H1 (cell line): ENCODE data around the gene TBC1D3B. TPM values are rescaled to one million over a fixed set of nuclear protein-coding genes. Genes with fewer than 3 reads are reported as not detected.
"Not testable (repeated sequence)": the region's sequence is repeated elsewhere in the genome, so short reads cannot be mapped to it uniquely, and the experiment has no call there.

Source experiments
- CTCF ChIA-PET: fragments of 300-600 bp; sonication (Branson Sonifier 250); formaldehyde crosslinking; loops from one replicate; lab custom pipeline; 2021; ENCODE audit not compliant: partially characterized antibody; lab: Charles Lee
- POLR2A ChIA-PET: fragments of 300-600 bp; sonication (Branson Sonifier 250); formaldehyde crosslinking; loops from one replicate; lab custom pipeline; 2021; ENCODE audit warnings: inconsistent platforms; ENCODE audit not compliant: partially characterized antibody; lab: Charles Lee
- DNase-seq, 2 experiments: peaks; one replicate each; pipeline versions ENCODE4 v3.0.0 to v3.0.0-alpha.2; 2010 to 2022; ENCODE audit warnings: low spot score in 2 of 2, low read depth in 1 of 2, mixed read lengths in 1 of 2
- FAIRE-seq: peaks from 2 replicates; lab custom pipeline; 2011; peaks lifted over from hg19 to GRCh38; lab: Jason Lieb, UNC
- H2AFZ ChIP-seq: 2 replicates; pipeline ENCODE4 v1.8.1; 2012; ENCODE audit warnings: low read length, inconsistent platforms
- H2AK5ac ChIP-seq: 2 replicates; pipeline ENCODE4 v1.6.1; 2013; ENCODE audit warnings: low read depth, low read length
- H2BK120ac ChIP-seq: replicated peaks from 2 replicates; pipeline ENCODE3; 2013; ENCODE audit warnings: low read depth, low read length, inconsistent platforms
- H2BK12ac ChIP-seq: 2 replicates; pipeline ENCODE4 v1.6.1; 2013; ENCODE audit warnings: low read depth, low read length
- H2BK15ac ChIP-seq: 2 replicates; pipeline ENCODE4 v1.6.1; 2013; ENCODE audit warnings: low read length
- H2BK20ac ChIP-seq: 2 replicates; pipeline ENCODE4 v1.6.1; 2013; ENCODE audit warnings: low read length
- H2BK5ac ChIP-seq: 2 replicates; pipeline ENCODE4 v1.6.1; 2013; ENCODE audit warnings: low read depth, low read length
- H3K14ac ChIP-seq: 2 replicates; pipeline ENCODE4 v1.6.1; 2013; ENCODE audit warnings: inconsistent platforms; ENCODE audit not compliant: insufficient read length
- H3K18ac ChIP-seq: 2 replicates; pipeline ENCODE4 v1.6.1; 2013; ENCODE audit warnings: low read length; ENCODE audit errors: extremely low read depth
- H3K23ac ChIP-seq: 2 replicates; pipeline ENCODE4 v1.6.1; 2013; ENCODE audit warnings: inconsistent platforms; ENCODE audit not compliant: insufficient read length
- H3K23me2 ChIP-seq: 2 replicates; pipeline ENCODE4 v1.6.1; 2013; ENCODE audit warnings: low read depth, low read length
- H3K27ac ChIP-seq: 2 replicates; pipeline ENCODE4 v1.6.1; 2011; ENCODE audit warnings: low read depth, low read length, inconsistent platforms
- H3K27me3 ChIP-seq, 4 experiments: replicated peaks in 1 of 4; 1 replicate in 1 of 4; 2 replicates in 3 of 4; pipeline versions ENCODE4 v1.6.1 to v1.8.1; 2011 to 2013; ENCODE audit warnings: low read length in 3 of 4, mild to moderate bottlenecking in 3 of 4, inconsistent platforms in 2 of 4, mixed read lengths in 2 of 4, moderate library complexity in 1 of 4; ENCODE audit not compliant: control insufficient read depth in 3 of 4, insufficient read depth in 3 of 4; ENCODE audit errors: extremely low read depth in 1 of 4
- H3K36me3 ChIP-seq, 4 experiments: 2 replicates each; pipeline versions ENCODE4 v1.6.1 to v1.8.1; 2011 to 2013; ENCODE audit warnings: mild to moderate bottlenecking in 4 of 4, low read length in 3 of 4, moderate library complexity in 2 of 4, control low read depth in 1 of 4, inconsistent platforms in 1 of 4; ENCODE audit not compliant: insufficient read depth in 4 of 4, control insufficient read depth in 2 of 4
- H3K4ac ChIP-seq: replicated peaks from 2 replicates; pipeline ENCODE3; 2013; ENCODE audit warnings: low read length, low read depth, mixed read lengths, inconsistent platforms; ENCODE audit not compliant: insufficient read length
- H3K4me1 ChIP-seq, 4 experiments: replicated peaks in 1 of 4; 1 replicate in 1 of 4; 2 replicates in 3 of 4; pipeline versions ENCODE4 v1.6.1 to v1.8.1; 2011 to 2013; ENCODE audit warnings: low read length in 3 of 4, inconsistent platforms in 2 of 4, mixed read lengths in 1 of 4; ENCODE audit not compliant: insufficient read depth in 4 of 4, control insufficient read depth in 3 of 4
- H3K4me2 ChIP-seq, 2 experiments: 2 replicates each; pipeline versions ENCODE4 v1.6.1 to v1.8.1; 2011 to 2013; ENCODE audit warnings: low read depth in 2 of 2, low read length in 2 of 2, control low read depth in 1 of 2, inconsistent platforms in 1 of 2, mild to moderate bottlenecking in 1 of 2; ENCODE audit not compliant: insufficient read depth in 1 of 2
- H3K4me3 ChIP-seq, 4 experiments: fragments of 200-600, 300-600 bp in 1 of 4; sonication (generic), shearing (Covaris generic), sonication (Bioruptor Twin) in 1 of 4; 2 replicates each; pipeline versions ENCODE4 v1.5.1 to v1.8.1; 2011 to 2016; ENCODE audit warnings: low read length in 4 of 4, low read depth in 3 of 4, control low read depth in 2 of 4, inconsistent platforms in 2 of 4, mild to moderate bottlenecking in 2 of 4, mixed read lengths in 1 of 4, moderate library complexity in 1 of 4; ENCODE audit not compliant: insufficient read depth in 2 of 4; ENCODE audit errors: extremely low read depth in 1 of 4
- H3K56ac ChIP-seq: replicated peaks from 2 replicates; pipeline ENCODE3; 2013; ENCODE audit warnings: low read depth, mild to moderate bottlenecking, mixed read lengths, low read length, inconsistent platforms; ENCODE audit not compliant: insufficient read length
- H3K79me1 ChIP-seq: 2 replicates; pipeline ENCODE4 v1.6.1; 2013; ENCODE audit warnings: low read depth, low read length, control low read depth
- H3K79me2 ChIP-seq, 2 experiments: 2 replicates each; pipeline versions ENCODE4 v1.6.1 to v1.8.1; 2012 to 2013; ENCODE audit warnings: low read length in 2 of 2, mild to moderate bottlenecking in 2 of 2, inconsistent platforms in 1 of 2; ENCODE audit not compliant: insufficient read depth in 2 of 2, control insufficient read depth in 1 of 2
- H3K9ac ChIP-seq, 4 experiments: replicated peaks in 1 of 4; 1 replicate in 1 of 4; 2 replicates in 3 of 4; pipeline versions ENCODE4 v1.6.1 to v1.8.1; 2011 to 2013; ENCODE audit warnings: low read depth in 3 of 4, low read length in 3 of 4, control low read depth in 2 of 4, mild to moderate bottlenecking in 2 of 4, moderate library complexity in 2 of 4, inconsistent platforms in 1 of 4; ENCODE audit errors: extremely low read depth in 1 of 4
- H3K9me3 ChIP-seq, 2 experiments: 2 replicates each; pipeline versions ENCODE4 v1.6.1 to v1.8.1; 2012 to 2013; ENCODE audit warnings: mild to moderate bottlenecking in 2 of 2, moderate library complexity in 2 of 2, control low read depth in 1 of 2, inconsistent platforms in 1 of 2, low read depth in 1 of 2, low read length in 1 of 2, mixed read lengths in 1 of 2; ENCODE audit not compliant: insufficient read depth in 2 of 2
- H4K20me1 ChIP-seq, 2 experiments: replicated peaks in 1 of 2; 2 replicates each; pipeline versions ENCODE3 to v1.8.1; 2011 to 2013; ENCODE audit warnings: inconsistent platforms in 2 of 2, low read length in 2 of 2, mild to moderate bottlenecking in 1 of 2; ENCODE audit not compliant: insufficient read depth in 2 of 2, control insufficient read depth in 1 of 2
- H4K5ac ChIP-seq: 2 replicates; pipeline ENCODE4 v1.6.1; 2013; ENCODE audit warnings: low read length, low read depth, mixed read lengths, inconsistent platforms; ENCODE audit not compliant: insufficient read length
- H4K8ac ChIP-seq: 2 replicates; pipeline ENCODE4 v1.8.0; 2013; ENCODE audit warnings: mild to moderate bottlenecking, moderate library complexity, low read length, inconsistent platforms; ENCODE audit not compliant: insufficient read depth; ENCODE audit errors: extremely low read depth
- H4K91ac ChIP-seq: replicated peaks from 2 replicates; pipeline ENCODE3; 2013; ENCODE audit warnings: low read length, mixed read lengths, inconsistent platforms; ENCODE audit not compliant: insufficient read length
- WGBS, 2 experiments: shearing (Covaris generic) in 1 of 2; methylation state at CpG; one replicate each; pipeline versions ENCODE4 v1.1.6 to v1.1.7; 2013 to 2015; ENCODE audit warnings: low lambda C conversion rate in 2 of 2, mixed read lengths in 2 of 2, inconsistent platforms in 1 of 2, low coverage in 1 of 2, missing lambda C conversion rate in 1 of 2; ENCODE audit not compliant: insufficient replicate concordance in 2 of 2, insufficient coverage in 1 of 2, insufficient read length in 1 of 2; ENCODE audit errors: extremely low coverage in 1 of 2, missing lambda C conversion rate in 1 of 2; 5-methylcytosine and 5-hydroxymethylcytosine counted together
- polyA plus RNA-seq, 7 experiments: library from polyadenylated mRNA; depleted of rRNA in 3 of 7; stranded (reverse) in 5 of 7; unstranded in 2 of 7; fragments of >200 nt in 5 of 7; fragments of 200-250 nt in 2 of 7; gene quantifications; 1 replicate in 5 of 7; 2 replicates in 1 of 7; 4 replicates in 1 of 7; pipeline versions ENCODE4 v1.2.1 to v1.2.3, GENCODE V29; 2011 to 2013; ENCODE audit warnings: missing spikeins in 2 of 7, mixed read lengths in 2 of 7
- total RNA-seq: library from RNA; stranded (reverse); fragmentation: NEBNext Ultra II Directional; extraction: Animal tissue kit (Norgen Biotek cat#: 25700); gene quantifications from 2 replicates; pipeline ENCODE4 v1.2.1, GENCODE V29; 2021

Gene TBC1D3B
- total and polyA plus RNA-seq, 2 of the 8 experiments (the other 6 are each of a cell fraction or from before 2014, with no cell fraction given): 0.54 to 6.2 TPM

DNA sequence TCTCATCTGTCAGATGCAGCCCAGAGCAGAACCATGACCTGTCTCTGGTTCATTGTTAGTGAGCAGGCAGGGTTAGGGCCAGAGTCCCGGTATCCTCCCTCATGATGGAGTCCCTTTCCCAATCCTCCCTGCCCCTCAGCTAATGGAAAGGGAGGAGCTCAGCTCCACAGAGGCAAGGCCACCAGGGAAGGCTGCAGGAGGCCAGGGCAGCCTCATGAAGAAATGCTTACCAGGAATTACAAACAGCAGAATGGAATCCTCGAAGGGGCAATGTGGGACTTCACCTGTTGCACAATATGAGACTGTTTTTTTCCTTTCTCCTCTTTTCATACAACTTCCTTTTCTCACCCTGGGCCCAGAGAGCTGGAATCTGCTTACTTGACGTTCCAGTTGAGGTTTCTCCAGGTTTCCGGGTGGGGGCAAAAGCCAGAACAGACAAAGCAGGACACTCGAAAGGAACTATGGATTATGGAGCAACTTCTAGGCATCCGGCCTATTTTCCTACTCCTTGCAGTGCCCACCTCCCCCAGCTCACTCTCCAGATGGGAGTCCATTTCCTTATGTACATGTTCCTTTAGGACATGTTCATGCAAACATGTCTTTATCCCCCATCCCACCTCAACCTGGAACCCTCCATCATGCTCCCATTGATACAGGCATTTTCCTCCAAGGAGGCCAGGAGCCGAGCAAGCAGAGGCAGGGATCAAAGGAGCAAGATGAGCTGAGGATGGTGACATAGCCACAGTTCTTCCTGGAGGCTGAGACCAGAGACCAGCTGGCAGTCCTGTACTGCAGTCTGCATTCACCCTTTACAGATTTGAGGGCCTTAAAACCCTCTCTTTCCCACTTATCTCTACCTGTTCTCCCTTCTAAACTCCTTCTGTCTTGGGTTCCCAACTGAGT lies 39.2 kb upstream of the TBC1D3B start:
- peaks cover 18 to 22% of the 10 kb centered on the region in 2 experiments; a peak in 3 of 4 replicates for H3K9me3 ChIP-seq
- H3K14ac ChIP-seq, H2BK120ac ChIP-seq, H3K27ac ChIP-seq, FAIRE-seq, H2BK15ac ChIP-seq, H3K9ac ChIP-seq, H3K4me2 ChIP-seq, DNase-seq, H3K4ac ChIP-seq, H4K8ac ChIP-seq, POLR2A ChIA-PET, H3K56ac ChIP-seq, H3K23ac ChIP-seq, H2BK20ac ChIP-seq, H3K4me3 ChIP-seq, H3K79me1 ChIP-seq, H3K18ac ChIP-seq, H2BK5ac ChIP-seq, H2BK12ac ChIP-seq, H2AK5ac ChIP-seq, H3K23me2 ChIP-seq, H3K36me3 ChIP-seq, H4K5ac ChIP-seq, H4K91ac ChIP-seq, H3K27me3 ChIP-seq, H4K20me1 ChIP-seq, H3K79me2 ChIP-seq, H2AFZ ChIP-seq, H3K4me1 ChIP-seq: not testable (repeated sequence)
- CTCF ChIA-PET: interaction anchor here (1.3 kb wide), 1 partner anchor 67 kb away, joined by 4 read pairs; no protein-coding TSS in a partner anchor
- WGBS, 2 experiments: 94% methylated on average over 7 of the region's 7 CpGs; no CpG with 5 or more reads in 1 of the 2 experiments
